ENCODE data around the gene SUMO2.
A peak's percentile ranks its signal among the peaks of the same experiment; 100 is the strongest.
"Not testable (repeated sequence)": the region's sequence is repeated elsewhere in the genome, so short reads cannot be mapped to it uniquely, and the experiment has no call there.

The SUMO2 gene

DNA sequence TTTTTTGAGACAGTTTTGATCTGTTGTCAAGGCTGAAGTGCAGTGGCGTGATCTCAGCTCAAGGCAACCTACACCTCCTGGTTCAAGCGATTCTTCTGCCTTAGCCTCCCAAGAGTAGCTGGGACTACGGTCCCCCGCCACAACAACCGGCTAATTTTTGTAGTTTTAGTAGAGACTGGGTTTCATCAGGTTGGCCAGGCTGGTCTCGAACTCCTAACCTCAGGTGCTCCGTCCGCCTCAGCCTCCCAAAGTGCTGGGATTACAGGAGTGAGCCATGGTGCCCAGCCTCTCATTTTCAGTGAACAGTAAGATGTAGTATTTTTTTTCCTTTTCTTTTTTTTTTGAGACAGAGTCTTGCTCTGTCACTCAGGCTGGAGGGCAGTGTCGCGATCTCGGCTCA, 7.8 kb downstream of the SUMO2 start:
- TF ChIP-seq, protein P1, sequence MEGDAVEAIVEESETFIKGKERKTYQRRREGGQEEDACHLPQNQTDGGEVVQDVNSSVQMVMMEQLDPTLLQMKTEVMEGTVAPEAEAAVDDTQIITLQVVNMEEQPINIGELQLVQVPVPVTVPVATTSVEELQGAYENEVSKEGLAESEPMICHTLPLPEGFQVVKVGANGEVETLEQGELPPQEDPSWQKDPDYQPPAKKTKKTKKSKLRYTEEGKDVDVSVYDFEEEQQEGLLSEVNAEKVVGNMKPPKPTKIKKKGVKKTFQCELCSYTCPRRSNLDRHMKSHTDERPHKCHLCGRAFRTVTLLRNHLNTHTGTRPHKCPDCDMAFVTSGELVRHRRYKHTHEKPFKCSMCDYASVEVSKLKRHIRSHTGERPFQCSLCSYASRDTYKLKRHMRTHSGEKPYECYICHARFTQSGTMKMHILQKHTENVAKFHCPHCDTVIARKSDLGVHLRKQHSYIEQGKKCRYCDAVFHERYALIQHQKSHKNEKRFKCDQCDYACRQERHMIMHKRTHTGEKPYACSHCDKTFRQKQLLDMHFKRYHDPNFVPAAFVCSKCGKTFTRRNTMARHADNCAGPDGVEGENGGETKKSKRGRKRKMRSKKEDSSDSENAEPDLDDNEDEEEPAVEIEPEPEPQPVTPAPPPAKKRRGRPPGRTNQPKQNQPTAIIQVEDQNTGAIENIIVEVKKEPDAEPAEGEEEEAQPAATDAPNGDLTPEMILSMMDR (IDR thresholded peaks at IDR 0.05; ENCODE audit: low read length, missing control alignments), result no peak
- no peak for DNase-seq (ENCODE audit: low read depth)
- H3K4me3 ChIP-seq (replicated peaks; ENCODE audit: low read depth, low read length), result no peak overlapping the region

DNA sequence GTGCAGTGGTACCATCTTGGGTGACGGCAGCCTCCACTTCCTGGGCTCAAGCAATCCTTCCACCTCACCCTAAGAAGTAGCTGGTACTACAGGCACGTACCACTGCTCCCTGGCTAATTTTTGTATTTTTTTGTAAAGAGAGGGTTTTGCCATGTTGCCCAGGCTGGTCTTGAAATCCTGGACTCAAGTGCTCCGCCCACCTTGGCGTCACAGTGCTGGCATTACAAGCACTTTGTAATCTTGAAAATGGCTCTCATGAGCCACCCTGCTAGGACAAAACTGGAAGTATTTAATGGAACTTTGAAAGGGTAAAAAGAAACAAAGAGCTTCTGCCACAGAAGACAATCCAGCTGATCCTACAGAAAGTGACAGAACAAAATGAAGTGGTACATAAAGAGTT, 9.2 kb downstream of the SUMO2 start:
- TF ChIP-seq, protein P1 (IDR thresholded peaks at IDR 0.05; ENCODE audit: low read length, missing control alignments), result no peak
- no peak overlapping the region for H3K4me3 ChIP-seq (replicated peaks; ENCODE audit: low read depth, low read length)
- no peak for DNase-seq (ENCODE audit: low read depth)

DNA sequence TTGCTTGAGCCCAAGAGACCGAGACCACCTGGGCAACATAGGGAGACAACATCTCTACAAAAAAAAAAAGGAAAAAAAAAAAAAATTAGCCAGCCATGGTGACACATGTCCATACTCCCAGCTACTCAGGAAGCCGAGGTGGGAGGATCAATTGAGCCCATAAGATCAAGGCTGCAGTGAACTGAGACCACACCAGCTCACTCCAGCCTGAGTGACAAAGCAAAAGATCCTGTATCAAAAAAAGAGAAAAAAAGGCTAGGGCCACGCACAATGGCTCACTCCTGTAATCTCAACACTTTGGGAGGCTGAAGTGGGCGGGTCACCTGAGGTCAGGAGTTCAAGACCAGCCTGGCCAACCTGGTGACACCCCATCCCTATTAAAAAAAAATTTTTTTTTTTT, 13.8 kb downstream of the SUMO2 start:
- DNase-seq (ENCODE audit: low read depth), result no peak
- no peak overlapping the region for H3K4me3 ChIP-seq (replicated peaks; ENCODE audit: low read depth, low read length)
- TF ChIP-seq, protein P1 (IDR thresholded peaks at IDR 0.05; ENCODE audit: low read length, missing control alignments), result no peak

DNA sequence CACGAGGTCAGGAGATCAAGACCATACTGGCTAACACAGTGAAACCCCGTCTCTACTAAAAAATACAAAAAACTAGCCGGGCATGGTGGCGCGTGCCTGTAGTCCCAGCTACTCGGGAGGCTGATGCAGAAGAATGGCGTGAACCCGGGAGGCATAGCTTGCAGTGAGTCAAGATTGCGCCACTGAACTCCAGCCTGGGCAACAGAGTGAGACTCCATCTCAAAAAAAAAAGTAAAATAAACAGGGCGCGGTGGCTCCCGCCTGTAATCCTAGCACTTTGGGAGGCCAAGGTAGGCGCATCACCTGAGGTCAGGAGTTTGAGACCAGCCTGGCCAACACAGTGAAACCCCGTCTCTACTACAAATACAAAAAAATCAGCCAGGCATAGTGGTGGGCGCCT, 18.2 kb downstream of the SUMO2 start:
- not testable (repeated sequence) for DNase-seq (ENCODE audit: low read depth); H3K4me3 ChIP-seq (replicated peaks; ENCODE audit: low read depth, low read length)

DNA sequence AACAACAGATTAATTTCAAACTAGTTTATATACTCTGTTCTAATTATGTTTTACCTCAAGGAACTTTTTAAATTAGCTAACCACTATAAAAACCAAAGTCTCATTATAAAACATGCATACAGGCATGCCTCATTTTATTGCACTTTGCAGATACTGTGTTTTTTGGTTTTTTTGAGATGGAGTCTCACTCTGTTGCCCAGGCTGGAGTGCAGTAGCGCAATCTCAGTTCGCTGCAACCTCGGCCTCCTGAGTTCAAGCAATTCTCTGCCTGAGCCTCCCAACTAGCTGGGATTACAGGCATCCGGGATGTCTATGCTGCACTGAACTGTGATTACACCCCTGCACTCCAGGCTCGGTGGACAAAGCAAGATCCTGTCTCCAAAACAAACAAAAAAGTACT, 19.7 kb downstream of the SUMO2 start:
- TF ChIP-seq, protein P1 (IDR thresholded peaks at IDR 0.05; ENCODE audit: low read length, missing control alignments), result no peak
- H3K4me3 ChIP-seq (replicated peaks; ENCODE audit: low read depth, low read length), result no peak overlapping the region
- no peak for DNase-seq (ENCODE audit: low read depth)

DNA sequence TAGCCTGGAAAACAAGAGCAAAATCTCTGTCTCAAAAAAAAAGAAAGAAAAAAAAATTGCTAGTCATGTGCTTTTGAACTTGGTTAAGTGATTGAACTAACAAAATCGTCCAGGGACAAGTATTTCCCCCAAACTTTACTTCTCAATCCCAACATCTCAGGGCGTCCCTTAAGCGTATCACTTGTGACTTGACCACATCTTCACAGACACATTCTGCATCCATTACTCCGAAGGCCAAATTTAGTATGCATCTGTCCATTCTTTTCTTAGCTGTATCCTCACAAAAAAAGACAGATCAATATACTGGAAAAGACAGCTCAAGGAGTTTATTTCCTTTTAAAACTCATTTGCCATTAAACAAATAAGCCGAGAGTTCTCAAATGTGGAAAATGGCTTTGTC, 22.5 kb downstream of the SUMO2 start:
- TF ChIP-seq, protein P1 (IDR thresholded peaks at IDR 0.05; ENCODE audit: low read length, missing control alignments), result no peak
- no peak for DNase-seq (ENCODE audit: low read depth)
- no peak overlapping the region for H3K4me3 ChIP-seq (replicated peaks; ENCODE audit: low read depth, low read length)

DNA sequence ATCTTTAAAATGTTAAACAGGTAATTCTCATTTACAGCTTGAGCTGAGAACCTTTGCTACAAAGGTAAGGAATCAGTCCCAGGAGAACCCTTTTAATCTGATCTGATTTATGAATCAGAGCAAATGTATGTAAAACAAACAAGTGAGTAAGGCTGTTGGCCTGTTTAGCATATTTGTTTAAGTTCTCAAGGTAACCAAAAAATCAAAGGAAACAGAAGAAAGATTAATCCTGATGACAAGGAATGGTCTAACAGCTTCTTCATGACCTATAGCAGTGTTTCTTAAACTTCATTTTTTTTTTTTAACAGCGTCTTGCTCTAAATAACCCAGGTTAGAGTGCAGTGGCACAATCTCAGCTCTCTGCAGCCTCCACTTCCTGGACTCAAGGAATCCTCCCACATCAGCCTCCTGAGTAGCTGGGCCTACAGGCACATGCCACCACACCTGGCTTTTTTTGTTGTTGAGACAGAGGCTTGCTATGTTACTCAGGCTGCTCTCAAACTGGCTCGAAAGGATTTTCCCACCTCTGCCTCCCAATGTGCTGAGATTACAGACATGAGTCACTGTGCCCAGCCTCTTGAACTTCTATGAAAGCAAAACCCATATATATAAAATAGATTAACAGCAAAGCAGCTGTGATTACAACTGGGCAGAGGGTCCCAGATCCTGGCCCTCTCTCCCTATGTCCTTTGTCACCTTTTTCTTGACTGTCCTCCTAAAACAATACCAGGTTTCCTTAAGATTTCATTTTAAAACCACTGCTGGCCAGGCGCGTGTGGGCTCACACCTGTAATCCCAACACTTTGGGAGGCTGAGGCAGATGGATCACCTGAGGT, 23.3 kb downstream of the SUMO2 start:
- peak; percentile 44 for DNase-seq (ENCODE audit: low read depth)
- TF ChIP-seq, protein P1 (IDR thresholded peaks at IDR 0.05; ENCODE audit: low read length, missing control alignments), result no peak

DNA sequence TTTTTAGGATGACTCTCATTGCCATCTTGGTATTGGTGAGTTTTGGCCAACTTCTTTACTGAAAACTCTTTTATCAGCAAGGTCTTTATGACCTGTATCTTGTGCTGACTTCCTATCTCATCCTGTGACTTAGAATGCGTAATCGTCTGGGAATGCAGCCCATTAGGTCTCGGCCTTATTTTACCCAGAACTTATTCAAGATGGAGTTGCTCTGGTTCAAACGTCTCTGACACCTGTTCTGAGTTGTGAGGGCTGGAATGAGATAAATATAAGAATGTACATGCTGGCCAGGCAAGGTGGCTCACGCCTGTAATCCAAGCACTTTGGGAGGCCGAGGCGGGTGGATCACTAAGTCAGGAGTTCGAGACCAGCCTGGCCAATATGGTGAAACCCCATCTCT, 24.3 kb downstream of the SUMO2 start:
- DNase-seq (ENCODE audit: low read depth); H3K4me3 ChIP-seq (replicated peaks; ENCODE audit: low read depth, low read length): not testable (repeated sequence)

More for the DNA sequence above, 23.3 kb downstream of the SUMO2 start:
- H3K4me3 ChIP-seq (replicated peaks; ENCODE audit: low read depth, low read length), result no peak overlapping the region
